CD8-positive, alpha-beta memory T cell (primary cell): ENCODE data around the gene DSG3. TPM values are rescaled to one million over a fixed set of nuclear protein-coding genes. Genes with fewer than 3 reads are reported as not detected.
"Not testable (repeated sequence)": the region's sequence is repeated elsewhere in the genome, so short reads cannot be mapped to it uniquely, and the experiment has no call there.

ENCODE experiments used
- CTCF ChIA-PET: fragments of 350-600 bp; sonication (Branson Sonifier 250); formaldehyde crosslinking; loops from one replicate; lab custom pipeline; 2021; ENCODE audit warnings: antibody characterized with exemption; lab: Charles Lee
- POLR2A ChIA-PET: fragments of 350-600 bp; sonication (Branson Sonifier 250); formaldehyde crosslinking; loops from one replicate; lab custom pipeline; 2021; ENCODE audit warnings: antibody characterized with exemption; lab: Charles Lee
- DNase-seq, 5 donors: peaks; one replicate each; pipeline versions ENCODE4 v3.0.0 to v3.0.0-alpha.2; 2020 to 2022; ENCODE audit warnings: mixed read lengths in 1 of 5
- H3K27ac ChIP-seq: one replicate; pipeline ENCODE4 v1.7.0; 2013; ENCODE audit warnings: low read depth, mild to moderate bottlenecking, low read length, moderate library complexity
- H3K27me3 ChIP-seq: 2 replicates; pipeline ENCODE4 v1.7.0; 2013; ENCODE audit warnings: low read length, mild to moderate bottlenecking; ENCODE audit not compliant: insufficient read depth, poor library complexity, severe bottlenecking
- H3K36me3 ChIP-seq: 2 replicates; pipeline ENCODE4 v1.7.0; 2013; ENCODE audit warnings: mild to moderate bottlenecking, low read length, moderate library complexity; ENCODE audit not compliant: insufficient read depth
- H3K4me1 ChIP-seq: 2 replicates; pipeline ENCODE4 v1.7.0; 2013; ENCODE audit warnings: mild to moderate bottlenecking, low read length, moderate library complexity; ENCODE audit not compliant: insufficient read depth
- H3K4me3 ChIP-seq: 2 replicates; pipeline ENCODE4 v1.7.0; 2013; ENCODE audit warnings: mild to moderate bottlenecking, low read length
- H3K9me3 ChIP-seq: 2 replicates; pipeline ENCODE4 v1.7.0; 2013; ENCODE audit warnings: mild to moderate bottlenecking, low read length
- H3K27ac Mint-ChIP-seq, 8 donors: one replicate each; pipeline ENCODE4 v1.8.0; 2020 to 2021; ENCODE audit warnings: mixed read lengths in 8 of 8, mild to moderate bottlenecking in 6 of 8, inconsistent platforms in 3 of 8, moderate library complexity in 3 of 8
- H3K27me3 Mint-ChIP-seq, 2 donors: one replicate each; pipeline ENCODE4 v1.8.0; 2020 to 2021; ENCODE audit warnings: mixed read lengths in 2 of 2, mild to moderate bottlenecking in 1 of 2, moderate library complexity in 1 of 2
- H3K36me3 Mint-ChIP-seq, 3 donors: one replicate each; pipeline ENCODE4 v1.8.0; 2020 to 2021; ENCODE audit warnings: mixed read lengths in 3 of 3, inconsistent platforms in 1 of 3, mild to moderate bottlenecking in 1 of 3
- H3K4me1 Mint-ChIP-seq, 3 donors: one replicate each; pipeline ENCODE4 v1.8.0; 2020 to 2021; ENCODE audit warnings: mixed read lengths in 3 of 3, inconsistent platforms in 1 of 3, mild to moderate bottlenecking in 1 of 3
- H3K4me3 Mint-ChIP-seq, 7 donors: one replicate each; pipeline ENCODE4 v1.8.0; 2020 to 2021; ENCODE audit warnings: mixed read lengths in 7 of 7, mild to moderate bottlenecking in 6 of 7, moderate library complexity in 4 of 7, inconsistent platforms in 2 of 7
- H3K9me3 Mint-ChIP-seq, 5 donors: one replicate each; pipeline ENCODE4 v1.8.0; 2020 to 2022; ENCODE audit warnings: mixed read lengths in 5 of 5, mild to moderate bottlenecking in 3 of 5, moderate library complexity in 2 of 5, inconsistent platforms in 1 of 5
- polyA plus RNA-seq: library from polyadenylated mRNA; unstranded; fragments of 300-500 nt; fragmentation: Illumina TruSeq; gene quantifications from one replicate; pipeline ENCODE4 v1.2.3, GENCODE V29; 2021
- total RNA-seq, 2 experiments: library from RNA; stranded (reverse); gene quantifications; one replicate each; pipeline ENCODE4 v1.2.3, GENCODE V29; 2021

Gene DSG3
- total and polyA plus RNA-seq, 3 experiments from 2014 or later: not detected

DNA sequence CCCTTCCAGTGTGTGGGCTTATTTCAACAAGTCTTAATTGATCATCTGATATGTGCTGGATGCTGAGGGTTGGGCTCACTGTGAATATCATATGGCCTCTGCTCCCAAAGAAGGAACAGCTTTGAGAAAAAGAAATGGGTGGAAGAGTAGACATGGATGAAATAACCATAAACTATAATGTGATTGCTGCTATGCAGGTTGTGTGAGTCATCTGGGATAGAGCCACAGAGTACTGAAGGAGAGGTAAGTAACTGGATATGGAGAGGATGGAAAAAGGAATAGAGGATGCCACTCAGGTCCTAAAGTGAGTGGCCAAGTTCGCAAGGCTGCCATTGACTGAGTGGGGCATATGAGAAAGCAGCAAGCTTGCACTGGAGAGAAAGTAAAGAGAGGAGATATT, 41.8 kb downstream of the DSG3 start:
- H3K27me3 ChIP-seq: no peaks in the 10 kb centered on the region
- H3K27ac ChIP-seq: no peak overlapping the region
- no peaks in the 10 kb centered on the region for H3K4me1 ChIP-seq
- no peaks in the 10 kb centered on the region for H3K9me3 ChIP-seq
- Mint-ChIP-seq H3K36me3 (no peaks in the 10 kb centered on the region), H3K27me3 (peaks cover 3 to 9% of the 10 kb centered on the region in 2 donors), H3K9me3 (peaks cover 0 to 2% (median 0%) of the 10 kb centered on the region in 5 donors), H3K4me1 (no peaks in the 10 kb centered on the region), H3K27ac (no peak overlapping the region), H3K4me3 (no peak overlapping the region)
- CTCF ChIA-PET: no interaction called here
- POLR2A ChIA-PET: no interaction called here
- no peaks in the 10 kb centered on the region for H3K36me3 ChIP-seq
- DNase-seq: no peak
- H3K4me3 ChIP-seq: no peak overlapping the region

DNA sequence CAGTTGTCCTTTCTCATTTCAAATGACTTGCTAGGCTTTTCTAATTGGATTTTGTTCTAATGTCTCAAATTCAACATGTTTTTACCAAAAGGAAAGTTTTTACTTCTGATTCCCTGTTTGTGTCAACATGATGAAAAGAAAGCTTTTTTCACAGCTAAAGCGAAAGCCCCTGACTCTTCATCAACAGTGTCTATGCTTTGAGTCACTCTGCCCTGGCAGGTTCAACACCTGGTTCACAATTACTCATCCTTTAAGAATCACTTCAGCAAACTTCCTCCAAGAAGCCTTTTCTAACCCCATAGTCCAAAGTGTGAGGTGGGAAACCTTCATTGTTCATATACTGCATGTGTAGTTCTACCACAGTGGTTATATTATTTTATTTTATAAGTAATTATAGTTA, 42.8 kb downstream of the DSG3 start:
- POLR2A ChIA-PET: no interaction called here
- H3K9me3 Mint-ChIP-seq: peaks cover 0 to 2% (median 0%) of the 10 kb centered on the region in 5 donors
- DNase-seq: no peak

DNA sequence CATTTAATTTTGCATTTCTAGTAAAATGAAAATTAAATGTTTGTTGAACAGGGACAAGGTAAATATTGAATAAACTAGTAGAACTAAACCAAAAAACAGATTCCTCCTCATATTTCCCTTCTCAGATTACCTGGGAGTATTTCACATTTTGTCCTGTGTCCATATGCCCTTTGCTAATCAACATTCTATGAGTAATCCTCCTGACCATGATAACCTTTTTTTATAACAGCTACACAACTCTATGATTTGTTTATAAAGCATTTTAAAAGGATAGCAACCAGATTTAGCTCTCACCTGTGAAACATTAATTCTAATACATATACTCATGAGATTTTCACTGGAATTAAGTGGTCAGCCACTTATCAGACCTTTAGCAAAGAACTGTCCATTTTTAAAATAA, 43.3 kb downstream of the DSG3 start:
- H3K27ac Mint-ChIP-seq: no peak overlapping the region
- no peak overlapping the region for H3K27ac ChIP-seq
- DNase-seq: no peak
- ChIA-PET CTCF (no interaction called here), POLR2A (no interaction called here)
- H3K9me3 Mint-ChIP-seq: peaks cover 0 to 2% (median 0%) of the 10 kb centered on the region in 5 donors
- no peak overlapping the region for H3K4me3 ChIP-seq
- no peak overlapping the region for H3K4me3 Mint-ChIP-seq
- no peaks in the 10 kb centered on the region for H3K4me1 ChIP-seq
- H3K27me3 ChIP-seq: no peaks in the 10 kb centered on the region
- no peaks in the 10 kb centered on the region for H3K36me3 ChIP-seq
- no peaks in the 10 kb centered on the region for H3K9me3 ChIP-seq
- peaks cover 6 to 12% of the 10 kb centered on the region in 2 donors for H3K27me3 Mint-ChIP-seq
- no peaks in the 10 kb centered on the region for H3K36me3 Mint-ChIP-seq
- no peaks in the 10 kb centered on the region for H3K4me1 Mint-ChIP-seq

More for the DNA sequence above, 42.8 kb downstream of the DSG3 start:
- Histone ChIP-seq H3K27me3 (no peaks in the 10 kb centered on the region), H3K9me3 (no peaks in the 10 kb centered on the region), H3K4me3 (no peak overlapping the region), H3K27ac (no peak overlapping the region), H3K4me1 (no peaks in the 10 kb centered on the region), H3K36me3 (no peaks in the 10 kb centered on the region)
- CTCF ChIA-PET: no interaction called here
- Mint-ChIP-seq H3K4me3 (no peak overlapping the region), H3K4me1 (no peaks in the 10 kb centered on the region), H3K27ac (no peak overlapping the region), H3K36me3 (no peaks in the 10 kb centered on the region), H3K27me3 (peaks cover 1 to 10% of the 10 kb centered on the region in 2 donors)

DNA sequence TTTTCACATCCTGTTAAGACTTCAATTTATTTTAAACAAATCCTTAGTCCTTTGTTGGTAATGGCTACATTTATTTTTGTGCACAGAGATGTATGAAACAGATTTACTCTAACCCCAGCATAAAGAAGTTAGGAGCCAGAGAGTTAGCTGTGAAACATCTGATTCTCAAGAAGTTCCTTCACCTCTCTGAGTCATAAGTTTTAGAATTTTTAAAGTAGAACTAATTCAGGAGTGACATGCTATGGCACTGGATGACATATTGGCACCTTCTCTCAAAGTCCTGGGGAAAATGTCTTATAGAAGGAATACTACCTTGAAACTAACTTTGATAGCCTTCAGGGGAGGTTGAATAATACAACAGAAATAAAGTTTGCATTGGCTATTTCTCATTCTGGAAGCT, 44.0 kb downstream of the DSG3 start:
- no peak overlapping the region for H3K27ac ChIP-seq
- no peak overlapping the region for H3K4me3 ChIP-seq
- H3K36me3 ChIP-seq: no peaks in the 10 kb centered on the region
- no peaks in the 10 kb centered on the region for H3K4me1 ChIP-seq
- POLR2A ChIA-PET: no interaction called here
- Mint-ChIP-seq H3K4me3 (no peak overlapping the region), H3K4me1 (no peaks in the 10 kb centered on the region), H3K36me3 (no peaks in the 10 kb centered on the region), H3K27me3 (peaks cover 12 to 15% of the 10 kb centered on the region in 2 donors), H3K9me3 (peaks cover 0 to 2% (median 2%) of the 10 kb centered on the region in 5 donors), H3K27ac (no peak overlapping the region)
- H3K27me3 ChIP-seq: no peaks in the 10 kb centered on the region
- CTCF ChIA-PET: no interaction called here
- no peaks in the 10 kb centered on the region for H3K9me3 ChIP-seq
- DNase-seq: no peak

DNA sequence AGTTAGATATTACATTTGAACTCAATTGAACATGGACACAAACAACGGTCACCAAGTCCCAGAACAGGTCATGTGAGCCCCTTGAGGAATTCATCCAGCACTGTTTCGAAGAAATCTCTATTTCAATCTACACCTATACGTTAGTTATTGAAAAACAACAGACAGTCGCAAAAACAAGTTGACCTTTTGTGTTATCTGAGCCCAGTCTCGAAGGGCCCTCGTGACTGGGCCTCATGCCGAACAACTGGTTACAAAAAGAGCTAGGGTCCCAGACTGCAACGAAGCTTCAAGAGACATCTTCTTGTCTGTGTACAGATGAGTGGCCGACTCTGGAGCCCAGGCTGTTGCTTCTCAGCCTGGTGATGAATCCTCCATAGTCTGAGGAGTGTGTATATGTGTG, 45.1 kb downstream of the DSG3 start:
- no peaks in the 10 kb centered on the region for H3K36me3 Mint-ChIP-seq
- ChIA-PET POLR2A (no interaction called here), CTCF (no interaction called here)
- Histone ChIP-seq H3K4me1 (no peaks in the 10 kb centered on the region), H3K4me3 (no peak overlapping the region), H3K27ac (no peak overlapping the region), H3K27me3 (peaks cover 4% of the 10 kb centered on the region), H3K36me3 (no peaks in the 10 kb centered on the region), H3K9me3 (no peaks in the 10 kb centered on the region)
- no peak for DNase-seq
- H3K4me1 Mint-ChIP-seq: no peaks in the 10 kb centered on the region
- peaks cover 21 to 24% of the 10 kb centered on the region in 2 donors for H3K27me3 Mint-ChIP-seq
- H3K9me3 Mint-ChIP-seq: peaks cover 0 to 5% (median 2%) of the 10 kb centered on the region in 5 donors
- H3K27ac Mint-ChIP-seq: no peak overlapping the region
- H3K4me3 Mint-ChIP-seq: no peak overlapping the region

DNA sequence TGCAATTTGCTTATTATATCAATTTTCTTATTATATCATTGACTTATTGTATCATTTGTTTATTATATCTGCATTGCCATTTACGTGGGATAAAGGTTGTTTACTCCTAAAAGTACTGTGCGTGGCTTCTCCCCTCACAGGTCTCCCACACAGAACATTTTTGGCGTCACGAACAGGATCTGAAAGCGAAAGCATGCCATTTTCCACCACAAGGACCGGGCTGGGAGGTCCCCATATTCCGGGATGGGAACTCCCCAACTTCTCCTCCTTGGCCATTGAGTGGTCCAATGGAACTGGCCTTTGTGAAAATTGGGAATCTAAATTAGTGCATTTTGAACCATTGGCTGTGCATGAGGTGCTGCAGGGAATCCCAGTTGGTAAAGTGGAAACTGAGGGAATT, 45.6 kb downstream of the DSG3 start:
- Histone ChIP-seq H3K9me3 (no peaks in the 10 kb centered on the region), H3K27me3 (peaks cover 4% of the 10 kb centered on the region), H3K36me3 (no peaks in the 10 kb centered on the region), H3K27ac (no peak overlapping the region), H3K4me1 (no peaks in the 10 kb centered on the region), H3K4me3 (no peak overlapping the region)
- H3K27me3 Mint-ChIP-seq: peaks cover 21 to 24% of the 10 kb centered on the region in 2 donors
- ChIA-PET CTCF (no interaction called here), POLR2A (no interaction called here)
- no peaks in the 10 kb centered on the region for H3K4me1 Mint-ChIP-seq
- no peak overlapping the region for H3K27ac Mint-ChIP-seq
- peaks cover 0 to 5% (median 2%) of the 10 kb centered on the region in 5 donors for H3K9me3 Mint-ChIP-seq
- no peaks in the 10 kb centered on the region for H3K36me3 Mint-ChIP-seq
- DNase-seq: no peak
- no peak overlapping the region for H3K4me3 Mint-ChIP-seq

DNA sequence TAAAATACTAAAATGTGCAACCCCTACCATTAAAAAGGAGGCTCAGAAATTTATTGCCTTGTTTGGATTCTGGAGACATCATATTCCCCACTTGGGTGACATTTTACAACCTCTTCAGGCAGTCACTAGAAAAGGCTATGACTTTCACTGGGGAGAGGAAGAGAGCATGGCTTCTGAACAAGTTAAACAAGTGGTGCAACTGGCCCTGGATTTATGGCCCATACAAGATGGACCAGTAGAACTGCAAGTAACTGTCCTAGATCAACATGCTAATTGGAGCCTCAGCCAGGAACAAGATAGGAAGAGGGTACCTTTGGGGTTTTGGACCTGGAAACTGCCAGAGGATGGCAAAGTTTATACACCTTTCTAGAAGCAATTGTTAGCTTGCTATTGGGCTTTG, 46.4 kb downstream of the DSG3 start:
- CTCF ChIA-PET: no interaction called here
- H3K36me3 Mint-ChIP-seq: no peaks in the 10 kb centered on the region
- peaks cover 25 to 27% of the 10 kb centered on the region in 2 donors for H3K27me3 Mint-ChIP-seq

DNA sequence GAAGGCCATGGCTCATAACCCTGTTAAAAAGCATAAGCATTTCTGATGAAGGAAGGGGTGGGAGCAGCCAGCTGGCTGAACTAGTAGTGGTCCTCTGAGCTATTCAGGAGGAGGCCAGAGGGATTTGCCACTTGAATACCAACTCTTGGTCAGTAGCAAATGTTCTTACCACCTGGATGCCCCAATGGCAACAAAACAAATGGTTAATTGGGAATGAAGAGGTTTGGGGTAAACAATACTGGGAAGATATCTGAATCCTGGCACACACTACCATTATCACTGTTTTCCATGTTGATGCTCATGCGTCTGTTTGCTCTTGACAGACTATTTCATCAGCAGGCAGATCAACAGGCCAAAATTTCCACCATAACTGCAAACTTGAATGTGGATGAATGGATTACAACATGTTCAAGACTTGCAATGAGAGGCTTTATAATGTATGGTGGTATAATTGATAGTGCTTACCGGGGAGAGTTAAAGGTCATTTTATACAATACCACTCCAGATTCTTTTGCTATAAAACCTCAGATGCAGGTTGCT, 47.2 kb downstream of the DSG3 start:
- POLR2A ChIA-PET, CTCF ChIA-PET, H3K9me3 Mint-ChIP-seq: not testable (repeated sequence)

More for the DNA sequence above, 46.4 kb downstream of the DSG3 start:
- H3K4me3 Mint-ChIP-seq: no peak overlapping the region
- Histone ChIP-seq H3K4me1 (no peaks in the 10 kb centered on the region), H3K27ac (no peak overlapping the region), H3K27me3 (peaks cover 4% of the 10 kb centered on the region), H3K4me3 (no peak overlapping the region), H3K36me3 (no peaks in the 10 kb centered on the region), H3K9me3 (no peaks in the 10 kb centered on the region)
- POLR2A ChIA-PET: no interaction called here
- H3K27ac Mint-ChIP-seq: no peak overlapping the region
- DNase-seq: no peak
- H3K9me3 Mint-ChIP-seq: peaks cover 0 to 6% (median 2%) of the 10 kb centered on the region in 5 donors
- peaks cover 3 to 5% (median 4%) of the 10 kb centered on the region in 3 donors for H3K4me1 Mint-ChIP-seq

More for the DNA sequence above, 47.2 kb downstream of the DSG3 start:
- DNase-seq, H3K36me3 Mint-ChIP-seq, H3K9me3 ChIP-seq, H3K27ac ChIP-seq, H3K4me3 Mint-ChIP-seq, H3K27ac Mint-ChIP-seq, H3K4me1 Mint-ChIP-seq, H3K27me3 ChIP-seq, H3K4me1 ChIP-seq, H3K4me3 ChIP-seq, H3K36me3 ChIP-seq: not testable (repeated sequence)
- peaks cover 30 to 34% of the 10 kb centered on the region in 2 donors for H3K27me3 Mint-ChIP-seq
